K562 (cell line): ENCODE results near the gene PDK1. TPM values are rescaled to one million over a fixed set of nuclear protein-coding genes. Genes with fewer than 3 reads are reported as not detected.

Source experiments
- ATAC-seq: fragments of 200-7000 bp; cut with Tn5 transposase; 3 replicates; pipeline ENCODE4 v1.9.1; 2020; ENCODE audit warnings: moderate library complexity
- BruUV-seq: library from RNA; stranded (reverse); fragments of 400-500 nt; replicated peaks from 2 replicates; lab custom pipeline; 2021; lab: Mats Ljungman, UMichigan
- CTCF ChIA-PET: fragments of 300-600 bp; formaldehyde crosslinking; extraction: SDS; loops from one replicate; lab custom pipeline; 2021; ENCODE audit warnings: low intra/inter-chr PET ratio; lab: Yijun Ruan, JAX
- POLR2A ChIA-PET: fragments of 300-600, 350-650 bp; sonication (Branson Sonifier 250); formaldehyde crosslinking; extraction: SDS; loops from one replicate; lab custom pipeline; 2021; ENCODE audit warnings: antibody characterized with exemption, inconsistent platforms; lab: Yijun Ruan, JAX
- DNase-seq, 4 experiments: peaks; one replicate each; pipeline versions ENCODE4 v3.0.0 to v3.0.0-alpha.2; 2011 to 2018; ENCODE audit warnings: low spot score in 3 of 4, mixed read lengths in 3 of 4; ENCODE audit errors: extremely low read depth in 1 of 4
- FAIRE-seq: peaks from 2 replicates; lab custom pipeline; 2011; peaks lifted over from hg19 to GRCh38; lab: Jason Lieb, UNC
- H2AFZ ChIP-seq: 2 replicates; pipeline ENCODE4 v1.6.0; 2011; ENCODE audit warnings: low read depth, low read length, control low read depth, inconsistent platforms
- H3K27ac ChIP-seq: fragments of 200-600 bp; 3 replicates; pipeline ENCODE4 v1.8.0; 2011; ENCODE audit warnings: low read depth, mild to moderate bottlenecking, control low read depth, inconsistent platforms, low read length, moderate library complexity, mixed read lengths; ENCODE audit errors: extremely low read depth
- H3K27me3 ChIP-seq, 2 experiments: fragments of 300-600 bp in 1 of 2; 2 replicates in 1 of 2; 3 replicates in 1 of 2; pipeline versions ENCODE4 v1.6.0 to v1.8.0; 2011; ENCODE audit warnings: inconsistent platforms in 2 of 2, low read length in 2 of 2, mild to moderate bottlenecking in 1 of 2, mixed read lengths in 1 of 2, moderate library complexity in 1 of 2; ENCODE audit not compliant: control insufficient read depth in 2 of 2, insufficient read depth in 2 of 2
- H3K36me3 ChIP-seq: fragments of 300-600 bp; 3 replicates; pipeline ENCODE4 v1.8.0; 2011; ENCODE audit warnings: mild to moderate bottlenecking, low read length, inconsistent platforms; ENCODE audit not compliant: control insufficient read depth, insufficient read depth
- H3K4me1 ChIP-seq, 2 experiments: fragments of 200-600 bp in 1 of 2; replicated peaks in 1 of 2; 2 replicates in 1 of 2; 3 replicates in 1 of 2; pipeline versions ENCODE4 v1.5.1 to v1.8.0; 2011; ENCODE audit warnings: inconsistent platforms in 2 of 2, low read length in 2 of 2, mild to moderate bottlenecking in 1 of 2, mixed read lengths in 1 of 2, moderate library complexity in 1 of 2; ENCODE audit not compliant: control insufficient read depth in 2 of 2, insufficient read depth in 2 of 2
- H3K4me2 ChIP-seq: 2 replicates; pipeline ENCODE4 v1.6.1; 2011; ENCODE audit warnings: low read length, control low read depth, inconsistent platforms, mixed read lengths; ENCODE audit not compliant: insufficient read depth
- H3K4me3 ChIP-seq: fragments of 200-600 bp; sonication (generic), shearing (Covaris generic); 2 replicates; pipeline ENCODE4 v1.5.1; 2016; ENCODE audit warnings: control low read depth, inconsistent platforms
- H3K79me2 ChIP-seq: fragments of 200-600 bp; 3 replicates; pipeline ENCODE4 v1.8.0; 2011; ENCODE audit warnings: low read length, inconsistent platforms; ENCODE audit not compliant: control insufficient read depth, insufficient read depth
- H3K9ac ChIP-seq, 2 experiments: 2 replicates each; pipeline versions ENCODE4 v1.6.0 to v1.6.1; 2011; ENCODE audit warnings: low read depth in 2 of 2, low read length in 2 of 2, control low read depth in 1 of 2, inconsistent platforms in 1 of 2, mild to moderate bottlenecking in 1 of 2, mixed read lengths in 1 of 2; ENCODE audit not compliant: insufficient read depth in 1 of 2
- H3K9me1 ChIP-seq: one replicate; pipeline ENCODE4 v1.6.0; 2011; ENCODE audit warnings: inconsistent platforms, mild to moderate bottlenecking, low read length, moderate library complexity; ENCODE audit not compliant: control insufficient read depth, insufficient read depth
- H3K9me3 ChIP-seq: replicated peaks from 2 replicates; pipeline ENCODE4 v1.5.1; 2011; ENCODE audit warnings: low read depth, low read length, inconsistent platforms; ENCODE audit not compliant: control insufficient read depth, insufficient read depth
- H4K20me1 ChIP-seq: replicated peaks from 2 replicates; pipeline ENCODE4 v1.6.1; 2011; ENCODE audit warnings: low read length, inconsistent platforms, mixed read lengths; ENCODE audit not compliant: control insufficient read depth, insufficient read depth
- CBFA2T3 ChIP-seq: fragments of 450-650 bp; IDR thresholded peaks from 2 replicates; pipeline ENCODE4 v1.6.1; 2017
- CREBBP ChIP-seq: IDR thresholded peaks from one replicate; pipeline ENCODE4 v1.6.1; 2012; ENCODE audit warnings: low read depth, mild to moderate bottlenecking, control low read depth, inconsistent platforms, low read length
- DDX20 ChIP-seq: fragments of 450-650 bp; IDR thresholded peaks from 2 replicates; pipeline ENCODE4 v1.6.1; 2016; ENCODE audit warnings: missing genetic modification characterization, low read depth, mild to moderate bottlenecking, missing compliant biosample characterization, moderate library complexity
- DIDO1 ChIP-seq: fragments of 450-650 bp; IDR thresholded peaks from 2 replicates; pipeline ENCODE4 v1.6.1; 2016; ENCODE audit warnings: low read depth, missing biosample characterization, missing genetic modification characterization
- ELF2 ChIP-seq: fragments of 250-450 bp; sonication (Bioruptor Pico); IDR thresholded peaks from 2 replicates; pipeline ENCODE4 v1.5.0; 2021; ENCODE audit warnings: mild to moderate bottlenecking
- EP400 ChIP-seq: fragments of 450-650 bp; IDR thresholded peaks from 2 replicates; pipeline ENCODE4 v1.6.1; 2017; ENCODE audit warnings: antibody characterized with exemption, mild to moderate bottlenecking, moderate library complexity
- HEY1 ChIP-seq: fragments of 250-450 bp; sonication (Bioruptor Pico); IDR thresholded peaks from 2 replicates; pipeline ENCODE4 v1.5.0; 2020; ENCODE audit warnings: mild to moderate bottlenecking, moderate library complexity, borderline replicate concordance
- KAT7 ChIP-seq: sonication (generic); formaldehyde crosslinking; IDR thresholded peaks from 2 replicates; pipeline ENCODE4 v1.8.0; 2022; ENCODE audit warnings: missing genetic modification reagents, mild to moderate bottlenecking, borderline replicate concordance
- KDM1A ChIP-seq, 2 experiments: fragments of 450-650 bp; IDR thresholded peaks; 2 replicates each; pipeline ENCODE4 v1.6.1; 2016; ENCODE audit warnings: mild to moderate bottlenecking in 2 of 2
- NFIC ChIP-seq: fragments of 450-650 bp; IDR thresholded peaks from 2 replicates; pipeline ENCODE4 v1.6.1; 2017; ENCODE audit warnings: mild to moderate bottlenecking, inconsistent platforms
- POLR2B ChIP-seq: fragments of 450-650 bp; IDR thresholded peaks from 2 replicates; pipeline ENCODE4 v1.6.1; 2018; ENCODE audit warnings: low read depth; ENCODE audit not compliant: partially characterized antibody
- SMARCA5 ChIP-seq: fragments of 450-650 bp; IDR thresholded peaks from 2 replicates; pipeline ENCODE4 v1.6.1; 2016
- TCFL5 ChIP-seq: fragments of 250-450 bp; sonication (Bioruptor Pico); conservative IDR thresholded peaks from 2 replicates; pipeline ENCODE4 v1.6.1; 2021; ENCODE audit warnings: mild to moderate bottlenecking, moderate library complexity, matching md5 sums
- ZBTB40 ChIP-seq, 2 experiments: fragments of 450-650 bp in 1 of 2; sonication (generic) in 1 of 2; formaldehyde crosslinking in 1 of 2; IDR thresholded peaks; 2 replicates each; pipeline versions ENCODE4 v1.7.1 to v1.9.0; 2016 to 2022; ENCODE audit warnings: inconsistent platforms in 1 of 2, mild to moderate bottlenecking in 1 of 2, missing genetic modification reagents in 1 of 2
- ZNF12 ChIP-seq: sonication (generic); formaldehyde crosslinking; IDR thresholded peaks from 2 replicates; pipeline ENCODE4 v1.4.0; 2020; ENCODE audit warnings: mild to moderate bottlenecking, missing genetic modification reagents
- ZNF324 ChIP-seq: fragments of 250-450 bp; sonication (Bioruptor Pico); IDR thresholded peaks from 2 replicates; pipeline ENCODE4 v1.4.0; 2020; ENCODE audit warnings: mild to moderate bottlenecking
- WGBS: fragments of 100-300 bp; shearing (Covaris generic); methylation state at CpG from one replicate; pipeline ENCODE4 v1.1.6; 2016; ENCODE audit warnings: low coverage, mixed read lengths; ENCODE audit not compliant: insufficient coverage; ENCODE audit errors: missing lambda C conversion rate; 5-methylcytosine and 5-hydroxymethylcytosine counted together
- in situ Hi-C: fragments of 300-500 bp; cut with MboI; formaldehyde crosslinking; loops from 4 replicates; pipeline ENCODE4 v1.15.0; 2018; ENCODE audit warnings: inconsistent platforms, mixed read lengths
- intact Hi-C: fragments of 100-400 bp; cut with micrococcal nuclease; formaldehyde crosslinking; loops from 2 replicates; pipeline ENCODE4 v1.14.2; 2022
- polyA plus RNA-seq, 8 experiments: library from polyadenylated mRNA; depleted of rRNA in 4 of 8; stranded (reverse) in 5 of 8; unstranded in 3 of 8; fragments of >200 nt; fragmentation: Nextera tagmentation in 2 of 8; fragmentation: Illumina TruSeq in 1 of 8; extraction: Ambion mirVana in 2 of 8; extraction: Trizol in 1 of 8; gene quantifications; 2 replicates each; pipeline versions ENCODE4 v1.2.1 to v1.2.3, GENCODE V29; 2011 to 2014; ENCODE audit warnings: inconsistent platforms in 1 of 8, missing spikeins in 1 of 8
- total RNA-seq, 7 experiments: library from RNA; depleted of rRNA in 6 of 7; stranded (reverse); fragments of >200 nt in 6 of 7; fragmentation: Illumina TruSeq in 2 of 7; extraction: Trizol in 2 of 7; gene quantifications; 2 replicates each; pipeline versions ENCODE4 v1.2.1 to v1.2.3, GENCODE V29; 2011 to 2021; ENCODE audit warnings: low replicate concordance in 1 of 7

PDK1 gene
- total and polyA plus RNA-seq, 9 of the 15 experiments (the other 6 are each of a cell fraction or from before 2014, with no cell fraction given) = 3.5 to 176 (median 13.9) TPM

GRCh38 chr2:172558372-172558771, 2.5 kb downstream of the PDK1 start:
- 0 out of 2 replicates have a peak overlapping the region, but pooled peaks have one; percentile 88 for H3K4me3 ChIP-seq
- H3K9me3 ChIP-seq = no peaks in the 10 kb centered on the region
- H3K4me2 ChIP-seq = peak overlapping the region; percentile 96
- WGBS = 46% methylated on average over 5 of the region's 5 CpGs
- intact Hi-C loops = no loop called here
- 0 out of 2 replicates have a peak, but pooled peaks cover 6% of the 10 kb centered on the region for H4K20me1 ChIP-seq
- DNase-seq (no peak), ATAC-seq (no peak), FAIRE-seq (no peak)
- peaks cover 63% of the 10 kb centered on the region for H3K79me2 ChIP-seq
- in situ Hi-C loops = no loop called here
- CTCF ChIA-PET = no interaction called here
- peaks cover 40% of the 10 kb centered on the region for H3K36me3 ChIP-seq
- H3K27me3 ChIP-seq = no peaks in the 10 kb centered on the region
- H3K9ac ChIP-seq = peak overlapping the region in 1 of 2 experiments; percentile 80; a peak in 1 of 4 replicates
- POLR2A ChIA-PET = interaction anchor here (0.6 kb wide), 1 partner anchor 931 kb away, joined by 3 read pairs; no protein-coding TSS in a partner anchor
- BruUV-seq = no TSS peak
- no peak overlapping the region for H2AFZ ChIP-seq
- no peaks in the 10 kb centered on the region for H3K9me1 ChIP-seq
- H3K27ac ChIP-seq = no peak overlapping the region
- peaks cover 17 to 40% of the 10 kb centered on the region in 2 experiments; a peak in 4 of 5 replicates for H3K4me1 ChIP-seq
- TF ChIP-seq HEY1 (CRISPR knock-in tag) = no peak
- no peak for TF ChIP-seq ZNF324 (CRISPR knock-in tag)
- no peak for TF ChIP-seq CREBBP
- no peak for TF ChIP-seq NFIC
- TF ChIP-seq KDM1A (IDR thresholded peaks at IDR 0.05) = 0 out of 4 replicates have a peak, but pooled peaks of 1 of the 2 experiments have one; percentile 16
- TF ChIP-seq KAT7 (CRISPR knock-in tag) = no peak
- TF ChIP-seq SMARCA5 = no peak
- TF ChIP-seq DIDO1 (tag) = no peak
- no peak for TF ChIP-seq ZBTB40 (IDR thresholded peaks at IDR 0.05)
- TF ChIP-seq ZBTB40 (CRISPR knock-in tag; IDR thresholded peaks at IDR 0.05) = no peak
- no peak for TF ChIP-seq POLR2B
- no peak for TF ChIP-seq EP400
- TF ChIP-seq CBFA2T3 = 0 out of 2 replicates have a peak, but pooled peaks have one; percentile 7
- TF ChIP-seq ELF2 (CRISPR knock-in tag) = no peak
- no peak for TF ChIP-seq ZNF12 (CRISPR knock-in tag)
- TF ChIP-seq TCFL5 (CRISPR knock-in tag) = no peak
- TF ChIP-seq DDX20 (tag) = no peak
